GM11168 (cell line): ENCODE data around the gene DIP2C.
"Not testable (repeated sequence)": the region's sequence is repeated elsewhere in the genome, so short reads cannot be mapped to it uniquely, and the experiment has no call there.

Experiments
- in situ Hi-C: fragments of 300-500 bp; cut with MboI; formaldehyde crosslinking; loops from one replicate; pipeline ENCODE4 v1.12.0; 2022; ENCODE audit warnings: low sequenced_read_pairs; ENCODE audit not compliant: unreplicated experiment

The DIP2C gene

DNA sequence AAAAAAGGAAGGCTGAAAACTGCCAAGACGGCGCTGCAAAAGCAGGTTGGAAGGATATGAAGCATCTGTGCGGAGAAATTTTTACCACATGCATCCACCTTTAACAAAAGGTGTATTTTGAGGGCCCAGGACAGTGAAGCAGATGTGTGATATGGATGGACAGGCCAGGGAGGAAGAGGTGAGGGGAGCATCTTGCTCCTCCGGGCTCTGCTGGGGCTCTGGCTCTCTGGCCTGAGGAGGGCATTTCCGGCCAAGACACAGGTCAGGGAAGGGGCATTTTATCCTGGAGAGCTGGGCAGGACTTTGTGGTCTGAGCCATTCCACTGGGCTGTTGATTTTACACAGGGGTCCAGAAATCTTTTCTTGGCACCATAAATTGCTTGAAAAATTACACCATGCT lies 379.1 kb downstream of the DIP2C start:
- in situ Hi-C loops = no loop called here

- in situ Hi-C loops = no loop called here
Observed at GRCh38 chr10:308572-309085, 380.8 kb downstream of the DIP2C start.

DNA sequence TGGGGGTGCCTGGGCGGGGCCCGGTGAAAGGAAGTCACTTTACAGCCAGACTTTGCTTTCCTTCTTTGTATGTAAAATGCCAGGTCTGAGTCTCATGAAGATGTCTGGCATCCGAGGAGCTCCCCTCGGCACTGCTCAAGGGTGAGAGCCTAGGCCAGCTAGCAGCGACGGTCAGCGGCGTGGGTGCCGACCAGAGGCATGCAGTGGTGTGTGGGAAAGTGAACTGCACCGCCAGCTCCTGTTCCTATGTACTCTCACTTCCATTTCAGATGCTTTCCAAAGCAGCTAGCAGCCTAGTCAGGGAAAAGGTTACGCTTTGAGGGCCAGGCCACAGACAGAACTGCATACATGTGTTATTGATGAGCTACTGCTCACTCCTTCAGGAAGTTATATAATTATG lies 381.4 kb downstream of the DIP2C start:
- in situ Hi-C loops = no loop called here

- in situ Hi-C loops = no loop called here
Observed at GRCh38 chr10:307659-308058, 381.8 kb downstream of the DIP2C start.

DNA sequence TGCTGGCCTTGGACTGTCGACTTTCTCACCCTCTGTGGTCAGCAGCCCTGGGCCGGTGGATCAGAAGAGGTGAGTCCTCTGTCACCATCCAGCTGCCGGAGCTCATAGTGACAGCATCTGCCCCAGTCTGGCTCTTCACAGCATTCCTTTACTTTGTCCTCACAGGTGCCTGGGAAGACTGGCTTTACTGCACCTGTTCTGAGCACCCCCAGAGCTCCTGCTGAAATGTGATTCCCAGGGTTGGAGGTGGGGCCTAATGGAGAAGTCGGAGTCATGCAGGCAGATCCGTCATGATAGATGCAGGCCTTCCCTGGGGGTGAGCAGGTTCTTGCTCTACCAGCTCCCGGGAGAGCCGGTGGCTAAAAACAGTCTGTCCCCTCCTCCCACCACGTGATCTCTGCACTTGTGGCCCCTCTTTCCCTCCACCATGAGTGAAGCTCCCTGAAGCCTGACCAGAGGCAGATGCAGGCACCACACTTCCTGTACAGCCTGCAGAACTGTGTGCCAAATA lies 382.7 kb downstream of the DIP2C start:
- in situ Hi-C loops = no loop called here

- in situ Hi-C loops = no loop called here
Observed at GRCh38 chr10:306007-306674, 383.3 kb downstream of the DIP2C start.

GRCh38 chr10:305034-305433 lies 384.4 kb downstream of the DIP2C start:
- in situ Hi-C loops = no loop called here

GRCh38 chr10:301536-301935 lies 387.9 kb downstream of the DIP2C start:
- in situ Hi-C loops = no loop called here

DNA sequence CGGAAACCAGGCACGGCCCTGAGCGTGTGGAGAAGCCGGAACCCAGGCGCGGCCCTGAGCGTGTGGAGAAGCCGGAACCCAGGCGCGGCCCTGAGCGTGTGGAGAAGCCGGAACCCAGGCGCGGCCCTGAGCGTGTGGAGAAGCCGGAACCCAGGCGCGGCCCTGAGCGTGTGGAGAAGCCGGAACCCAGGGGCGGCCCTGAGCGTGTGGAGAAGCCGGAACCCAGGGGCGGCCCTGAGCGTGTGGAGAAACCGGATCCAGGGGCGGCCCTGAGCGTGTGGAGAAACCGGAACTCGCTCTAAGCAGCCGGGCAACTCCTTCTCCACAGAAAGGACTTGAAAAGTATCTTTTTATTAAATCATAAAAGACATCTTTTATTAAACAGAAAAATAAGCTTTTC lies 388.9 kb downstream of the DIP2C start:
- in situ Hi-C loops = not testable (repeated sequence)

DNA sequence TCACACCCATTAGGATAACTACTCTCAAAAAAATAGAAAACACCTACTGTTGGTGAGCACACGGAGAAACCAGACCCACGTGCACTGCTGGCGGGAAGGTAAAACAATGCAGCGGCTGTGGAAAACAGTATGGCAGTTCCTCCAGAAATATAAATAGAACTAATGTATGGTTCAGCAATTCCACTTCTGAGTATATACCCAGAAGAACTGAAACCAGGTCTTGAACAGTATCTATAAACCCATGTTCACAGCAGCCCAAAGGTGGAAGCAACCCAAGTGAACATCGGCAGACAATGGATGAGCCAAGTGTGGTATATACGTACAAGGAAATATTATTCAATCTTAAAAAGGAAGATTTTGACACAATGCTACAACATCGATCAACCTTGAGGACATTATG lies 389.5 kb downstream of the DIP2C start:
- in situ Hi-C loops = no loop called here

DNA sequence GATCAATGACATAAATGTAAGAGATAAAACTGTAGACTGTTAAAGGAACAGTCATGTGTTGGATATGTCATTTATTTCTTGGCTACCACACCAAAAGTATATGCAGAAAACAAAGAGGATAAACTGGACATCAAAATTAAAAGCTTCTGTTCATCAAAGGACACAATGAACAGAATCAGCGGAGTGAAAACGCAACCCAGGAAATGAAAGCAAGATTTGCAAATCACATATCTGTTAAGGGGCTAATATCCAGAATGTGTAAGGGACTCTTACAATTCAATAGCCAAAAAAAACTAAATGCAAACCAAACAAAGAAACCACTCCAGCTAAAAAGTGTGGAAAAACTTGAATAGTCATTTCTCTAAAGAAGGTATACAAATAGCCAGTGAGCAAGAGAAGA lies 390.0 kb downstream of the DIP2C start:
- in situ Hi-C loops = no loop called here

DNA sequence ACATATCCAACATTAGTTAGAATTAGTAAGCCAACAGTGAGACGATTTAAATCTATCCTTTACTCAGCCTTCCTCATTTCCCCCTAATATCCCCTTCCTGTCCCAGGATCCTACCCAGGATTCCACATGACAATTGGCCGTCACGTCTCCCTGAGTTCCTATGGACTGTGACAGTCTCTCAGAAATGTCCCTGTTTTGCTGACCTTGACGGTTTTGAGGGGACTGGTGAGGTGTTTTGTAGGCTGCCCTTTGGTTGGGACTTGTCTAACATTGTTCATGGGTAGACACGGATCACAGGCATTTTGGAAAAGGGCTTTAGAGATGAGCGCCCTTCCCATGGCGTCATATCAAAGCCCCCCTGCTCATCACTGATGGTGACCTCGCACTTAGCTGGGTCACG lies 391.4 kb downstream of the DIP2C start:
- in situ Hi-C loops = no loop called here

DNA sequence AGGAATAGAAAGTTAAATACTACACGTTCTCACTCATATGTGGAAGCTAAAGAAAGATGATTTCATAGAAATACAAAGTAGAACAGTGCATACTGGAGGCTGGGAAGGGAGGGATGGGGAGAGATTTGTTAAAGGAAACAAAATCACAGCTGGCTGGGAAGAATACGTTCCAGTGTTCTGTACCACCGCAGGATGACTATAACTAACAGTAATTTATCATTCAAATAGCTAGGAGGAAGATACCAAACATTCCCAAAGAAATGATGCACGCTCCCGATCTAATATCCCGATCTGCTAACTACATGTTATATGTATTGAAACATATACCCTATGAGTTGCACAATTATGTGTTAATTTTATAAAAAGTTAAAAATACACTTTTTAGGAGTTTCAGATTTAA lies 391.9 kb downstream of the DIP2C start:
- in situ Hi-C loops = no loop called here

DNA sequence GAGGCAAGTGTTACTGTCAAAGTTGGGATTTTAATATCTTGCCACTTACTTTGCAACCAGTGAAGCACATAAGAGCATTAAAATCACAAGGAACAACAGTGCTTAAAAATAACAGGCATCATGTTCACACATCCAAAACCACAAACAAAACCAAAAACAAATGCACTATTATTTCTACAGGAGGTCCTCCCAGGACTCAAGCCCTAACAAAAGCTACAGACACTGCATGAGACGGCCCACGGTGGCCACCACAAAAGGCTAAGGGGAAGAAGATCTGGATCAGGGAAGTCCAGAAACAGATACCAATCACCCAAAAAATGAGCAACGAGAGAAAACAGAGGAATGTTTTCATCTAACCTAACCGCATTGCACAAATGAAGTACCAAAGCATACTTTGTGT lies 395.8 kb downstream of the DIP2C start:
- in situ Hi-C loops = no loop called here

DNA sequence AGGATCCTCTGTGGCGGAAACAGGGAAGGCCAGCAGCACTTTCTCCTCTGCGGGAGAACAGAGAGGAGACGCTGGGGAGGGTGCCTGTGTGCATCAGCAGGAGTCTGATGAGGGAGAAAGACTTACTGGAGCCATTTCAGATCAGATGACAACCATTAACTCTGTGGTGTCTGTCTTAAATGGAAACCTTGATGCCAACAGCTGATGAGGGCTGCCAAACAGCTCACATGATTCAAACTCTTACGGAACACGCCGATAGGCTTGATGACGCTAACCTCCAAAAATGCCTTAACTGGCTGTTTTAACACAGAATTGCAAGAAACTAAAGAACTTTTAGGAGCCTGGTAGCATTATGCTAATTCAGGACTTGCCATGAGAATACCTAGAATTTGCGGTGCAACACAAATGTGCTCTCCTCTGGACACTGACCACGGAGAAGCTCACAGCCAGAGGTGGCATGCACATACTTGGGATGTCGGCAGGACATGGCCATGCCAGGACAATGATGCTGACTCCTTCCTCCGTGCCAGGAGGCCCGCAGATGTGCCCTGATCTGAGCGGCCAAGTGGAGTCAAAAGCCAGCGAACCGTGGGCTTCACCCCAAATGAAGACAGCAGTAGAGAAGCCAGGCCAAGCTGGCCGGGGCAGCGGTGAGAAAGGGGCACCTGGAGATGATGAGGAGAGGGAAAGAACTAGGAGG lies 399.3 kb downstream of the DIP2C start:
- in situ Hi-C loops = no loop called here

DNA sequence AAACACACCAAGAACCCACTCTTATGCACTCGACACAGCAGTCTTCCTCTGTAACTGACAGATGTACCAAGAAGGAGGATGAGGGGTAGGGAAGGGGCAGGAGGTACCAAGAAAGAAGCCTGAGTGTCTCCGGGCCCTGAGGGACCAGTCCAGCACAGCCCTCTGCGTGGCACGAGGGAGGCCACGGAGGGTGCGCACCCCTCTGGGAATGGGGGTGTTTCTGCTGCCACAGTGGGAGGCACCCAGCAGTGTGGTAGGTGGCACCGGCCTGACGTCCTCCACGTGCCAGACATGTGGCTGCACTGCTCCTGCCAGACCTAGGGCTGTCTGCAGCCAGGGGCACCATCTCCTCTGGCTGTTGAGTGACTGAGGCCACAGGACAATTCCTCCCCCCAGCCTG lies 399.9 kb downstream of the DIP2C start:
- in situ Hi-C loops = no loop called here

- in situ Hi-C loops = no loop called here
Observed at GRCh38 chr10:288316-289200, 400.9 kb downstream of the DIP2C start.

DNA sequence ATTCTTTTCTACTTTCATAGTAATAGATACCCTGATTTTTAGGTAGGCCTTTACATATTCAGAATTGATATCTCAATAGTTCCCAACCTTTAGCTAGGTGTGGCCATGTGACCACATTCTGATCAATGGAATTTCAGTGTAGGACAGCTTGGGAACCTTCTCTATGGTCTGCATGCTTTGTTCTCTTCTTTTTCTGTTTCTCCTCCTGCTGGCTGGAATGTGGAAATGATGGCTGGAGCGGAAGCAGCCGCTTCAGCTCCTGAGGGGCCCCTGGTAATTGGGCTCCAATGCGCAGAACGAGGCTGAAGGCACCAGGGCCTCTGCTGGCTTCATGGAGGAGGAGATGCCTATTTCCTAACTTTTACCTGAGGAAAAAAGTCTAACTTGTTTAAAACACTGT lies 401.7 kb downstream of the DIP2C start:
- in situ Hi-C loops = no loop called here

GRCh38 chr10:287026-287709 lies 402.3 kb downstream of the DIP2C start:
- in situ Hi-C loops = no loop called here

DNA sequence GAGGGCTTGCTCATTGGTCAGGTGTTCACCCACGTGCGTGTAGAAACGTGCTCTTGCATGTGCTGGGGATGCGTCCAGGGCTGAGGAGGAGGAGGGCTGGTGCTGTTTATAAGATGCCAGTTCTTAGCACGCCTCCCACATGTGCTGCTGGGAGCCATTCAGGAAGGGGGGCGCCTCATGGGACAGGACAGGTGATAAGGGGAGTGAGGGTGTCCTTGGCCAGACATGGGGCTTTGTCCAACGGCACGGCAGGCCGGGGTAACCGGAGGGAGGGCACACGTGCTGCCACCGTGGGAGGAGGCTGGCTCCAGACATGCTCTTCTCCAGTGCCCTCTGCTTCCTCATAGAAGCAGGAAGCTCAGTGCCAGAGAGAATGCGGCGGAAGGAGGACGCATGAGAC lies 404.3 kb downstream of the DIP2C start:
- in situ Hi-C loops = no loop called here
